GM11168 (cell line): ENCODE data around the gene TMOD4.

ENCODE experiments used
- in situ Hi-C: fragments of 300-500 bp; cut with MboI; formaldehyde crosslinking; loops from one replicate; pipeline ENCODE4 v1.12.0; 2022; ENCODE audit warnings: low sequenced_read_pairs; ENCODE audit not compliant: unreplicated experiment

TMOD4 gene

DNA sequence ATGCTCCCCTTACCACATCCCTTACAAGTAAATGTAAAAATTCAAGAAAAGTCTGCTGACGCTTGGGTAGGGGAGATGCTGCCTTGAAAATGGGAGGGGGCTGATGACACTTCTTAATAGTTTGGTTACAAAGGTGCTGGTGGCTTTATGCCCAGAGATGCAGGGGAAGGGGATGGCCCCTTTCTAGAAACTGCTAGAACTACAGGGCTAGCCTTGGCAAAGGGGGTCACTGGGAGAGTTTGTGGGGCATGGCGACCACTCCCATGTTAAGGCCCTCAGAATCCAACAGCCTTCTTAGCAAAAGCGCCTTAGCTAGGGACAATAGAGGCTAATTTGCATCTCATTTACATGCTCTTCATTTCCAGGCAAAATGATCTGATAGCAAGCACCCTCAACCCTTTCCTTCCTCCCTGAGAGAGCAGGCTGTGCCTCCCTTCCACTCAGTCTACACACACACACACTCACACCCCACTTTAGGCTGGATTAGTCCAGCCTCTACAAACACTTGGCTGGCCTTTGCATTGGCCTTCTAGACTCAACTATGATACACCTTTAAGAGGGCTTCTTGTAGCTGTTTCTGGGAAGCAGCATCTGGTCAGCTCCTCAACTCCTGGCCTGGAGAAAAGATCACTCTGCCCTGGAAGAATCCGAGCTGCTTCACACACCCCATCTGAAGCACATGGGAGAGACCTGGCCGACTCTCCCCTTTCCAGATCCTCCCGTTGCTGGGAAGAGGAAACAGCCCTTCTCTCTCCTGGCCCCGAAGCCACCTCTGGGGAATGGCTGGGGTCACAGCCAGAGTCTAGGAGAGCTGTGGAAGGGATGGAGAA is 31.1 kb downstream of the TMOD4 start:
- in situ Hi-C loops, result no loop called here

DNA sequence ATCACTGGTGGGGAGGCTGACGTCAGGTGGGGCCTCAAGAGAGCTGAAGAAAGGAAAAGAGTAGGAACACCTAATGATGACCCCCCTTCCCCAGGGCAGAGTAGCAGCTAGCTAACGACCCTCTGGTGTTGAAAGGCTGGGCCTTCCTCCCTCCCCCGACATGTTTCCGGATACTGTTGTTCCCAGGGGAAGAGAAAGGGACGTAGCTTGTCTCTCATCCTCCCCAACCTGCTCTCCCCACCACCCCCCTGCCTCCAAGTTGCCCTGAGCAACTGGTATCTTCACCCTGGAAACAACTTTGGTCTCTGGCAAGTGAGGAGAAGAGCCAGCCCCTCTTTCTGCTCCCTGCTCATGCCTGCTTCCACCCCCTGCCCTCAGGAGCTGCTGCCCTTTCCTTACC is 31.8 kb downstream of the TMOD4 start:
- in situ Hi-C loops, result no loop called here

DNA sequence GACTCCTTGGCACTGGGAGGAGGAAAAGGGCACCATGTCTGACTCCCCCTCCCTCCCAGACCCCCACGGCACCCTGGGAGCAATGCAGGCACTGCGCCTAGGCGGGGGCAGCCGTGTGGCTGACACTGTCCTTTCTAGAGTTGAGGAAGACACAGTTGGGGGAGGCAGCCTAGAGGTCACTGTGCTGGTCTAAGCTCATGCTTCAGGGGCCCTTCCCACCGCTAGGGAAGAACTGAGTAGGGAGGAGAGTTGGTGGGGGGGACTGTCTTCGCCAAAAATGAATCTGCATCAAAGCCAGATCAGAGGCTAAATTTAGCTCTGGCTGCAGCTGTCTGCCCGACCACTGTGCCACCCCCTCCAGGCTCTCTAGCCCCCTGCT is 32.7 kb downstream of the TMOD4 start:
- in situ Hi-C loops, result no loop called here

DNA sequence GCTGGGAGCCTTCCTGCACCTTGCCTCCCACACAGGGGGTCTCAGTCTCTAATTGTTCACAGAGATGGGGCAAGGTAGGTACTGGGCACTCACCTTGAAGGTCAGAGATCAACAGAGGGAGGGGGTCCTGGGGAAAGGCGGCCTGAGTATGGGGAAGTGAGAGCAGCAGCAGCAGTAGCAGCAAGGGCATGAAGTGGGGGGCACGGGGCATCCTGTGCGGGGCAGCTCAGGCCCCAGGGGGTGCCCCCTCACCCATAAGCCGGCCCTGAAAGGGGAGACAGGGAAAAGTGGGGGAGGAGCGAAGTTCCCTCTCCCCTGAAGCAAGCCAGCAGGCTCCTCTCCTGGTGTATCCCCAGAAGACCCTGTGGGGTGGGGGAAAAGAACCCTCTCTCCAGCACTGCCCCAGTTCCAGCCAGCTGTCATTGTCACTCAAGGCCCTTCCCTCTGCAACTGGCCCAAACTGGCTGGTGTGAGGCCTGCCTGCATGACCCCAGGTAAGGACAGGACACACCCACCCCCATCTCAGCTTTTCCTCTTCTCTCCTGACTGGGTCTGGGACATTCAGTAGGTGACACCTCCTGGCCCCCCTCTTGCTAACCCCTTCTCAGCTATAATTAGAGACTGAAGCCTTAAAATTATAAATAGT is 33.2 kb downstream of the TMOD4 start:
- in situ Hi-C loops, result no loop called here

DNA sequence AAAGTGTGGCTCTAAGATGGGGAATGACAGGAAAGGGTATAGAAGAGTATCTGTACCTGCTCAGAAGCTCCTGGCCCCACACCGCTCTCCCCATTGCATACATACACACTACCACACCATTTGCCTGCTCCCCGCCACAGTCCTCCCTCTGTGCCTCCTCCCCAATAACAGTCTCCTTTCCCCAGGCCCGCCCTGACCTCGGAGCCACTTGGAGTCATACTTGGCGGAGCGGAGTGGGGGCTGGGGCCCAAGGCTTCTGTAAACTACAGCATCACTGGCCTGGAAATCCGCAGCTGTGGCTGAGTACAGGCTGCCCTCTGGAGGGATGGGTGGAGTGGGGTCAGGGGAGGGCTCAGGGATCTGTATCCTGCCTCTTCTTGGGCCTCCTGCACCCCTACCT is 38.0 kb downstream of the TMOD4 start:
- in situ Hi-C loops, result no loop called here

DNA sequence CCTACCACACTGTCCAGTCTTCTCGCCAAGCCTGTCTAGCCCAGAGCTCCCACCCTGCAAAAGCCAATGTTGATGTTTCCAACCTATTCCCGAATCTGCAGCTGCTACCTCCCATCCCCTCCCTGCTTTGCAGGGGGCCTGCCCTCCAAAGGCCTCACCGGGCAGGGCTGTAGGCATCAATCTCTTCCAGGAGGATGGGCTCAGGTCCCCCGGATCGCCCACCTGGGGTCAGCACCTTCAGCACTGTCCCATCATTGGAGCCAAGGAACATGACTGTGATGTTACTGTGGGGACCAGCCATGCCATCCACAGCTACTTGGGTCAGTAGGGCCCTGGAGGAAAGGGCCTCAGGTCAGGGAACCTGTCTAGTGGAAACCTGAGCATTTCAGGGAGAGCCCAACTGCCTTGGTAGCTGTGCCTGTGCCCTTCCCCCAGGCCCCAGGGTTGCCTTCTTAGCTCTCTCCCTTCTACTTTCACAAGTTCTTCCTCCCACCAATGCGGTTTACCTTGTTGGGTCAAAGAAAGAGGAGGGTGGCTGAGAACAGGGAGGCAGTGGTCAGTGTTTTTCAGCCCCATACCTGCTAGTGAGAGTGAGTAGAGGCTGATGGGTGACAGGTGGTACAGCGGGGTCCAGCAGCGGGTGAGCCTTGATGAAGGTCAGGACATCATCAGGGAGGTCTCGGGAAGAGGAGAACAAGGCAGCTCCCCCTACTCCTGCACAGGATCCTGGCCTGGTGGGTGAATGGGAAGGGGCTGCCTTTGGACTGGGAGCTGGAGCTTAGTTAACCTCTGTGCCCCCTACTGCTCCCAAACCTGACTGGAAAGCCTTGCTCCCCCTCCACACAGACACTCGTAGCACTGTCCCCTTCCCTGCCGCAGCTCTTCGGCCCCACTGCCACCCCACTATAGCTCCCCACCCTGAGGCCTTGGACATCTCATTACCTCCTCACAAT is 40.1 kb downstream of the TMOD4 start:
- in situ Hi-C loops, result no loop called here

DNA sequence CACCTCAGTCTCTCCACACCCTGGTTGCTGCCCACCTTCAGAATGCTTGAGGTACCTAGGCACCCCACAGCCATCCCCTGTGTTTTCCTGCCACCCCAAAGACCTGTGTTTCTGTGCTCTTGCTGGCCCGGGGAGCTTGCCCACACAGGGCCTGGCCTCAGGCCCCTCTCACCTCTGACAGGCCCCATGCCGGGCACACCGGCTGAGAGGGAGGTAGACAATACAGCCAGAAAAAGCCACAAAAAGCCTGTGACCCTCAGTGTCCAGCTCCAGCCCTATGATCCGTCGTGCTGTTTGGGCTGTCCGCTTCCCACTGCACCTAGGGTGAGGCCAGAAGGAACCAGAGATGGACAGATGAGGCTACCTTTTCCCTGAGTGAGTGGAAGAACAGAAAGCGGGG is 40.8 kb downstream of the TMOD4 start:
- in situ Hi-C loops, result no loop called here

DNA sequence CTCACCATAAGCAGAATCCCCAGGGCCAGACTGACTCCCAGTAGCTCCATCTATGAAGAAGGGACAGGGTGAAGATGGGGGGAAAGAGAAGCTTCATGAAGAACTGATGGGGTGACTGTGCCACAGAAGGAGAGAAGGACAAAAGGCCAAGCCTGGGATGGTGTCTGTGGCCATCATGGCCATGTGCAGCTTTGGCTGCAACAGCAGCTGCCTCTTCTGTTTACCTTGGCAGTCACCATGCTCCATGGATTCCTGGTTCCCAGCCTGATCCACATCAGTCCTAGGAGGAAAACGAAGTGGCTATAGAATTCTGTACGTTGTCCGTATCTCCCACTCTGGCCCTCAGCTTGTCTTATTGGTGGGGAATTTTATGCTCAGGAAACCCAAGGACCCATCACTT is 41.4 kb downstream of the TMOD4 start:
- in situ Hi-C loops, result no loop called here

DNA sequence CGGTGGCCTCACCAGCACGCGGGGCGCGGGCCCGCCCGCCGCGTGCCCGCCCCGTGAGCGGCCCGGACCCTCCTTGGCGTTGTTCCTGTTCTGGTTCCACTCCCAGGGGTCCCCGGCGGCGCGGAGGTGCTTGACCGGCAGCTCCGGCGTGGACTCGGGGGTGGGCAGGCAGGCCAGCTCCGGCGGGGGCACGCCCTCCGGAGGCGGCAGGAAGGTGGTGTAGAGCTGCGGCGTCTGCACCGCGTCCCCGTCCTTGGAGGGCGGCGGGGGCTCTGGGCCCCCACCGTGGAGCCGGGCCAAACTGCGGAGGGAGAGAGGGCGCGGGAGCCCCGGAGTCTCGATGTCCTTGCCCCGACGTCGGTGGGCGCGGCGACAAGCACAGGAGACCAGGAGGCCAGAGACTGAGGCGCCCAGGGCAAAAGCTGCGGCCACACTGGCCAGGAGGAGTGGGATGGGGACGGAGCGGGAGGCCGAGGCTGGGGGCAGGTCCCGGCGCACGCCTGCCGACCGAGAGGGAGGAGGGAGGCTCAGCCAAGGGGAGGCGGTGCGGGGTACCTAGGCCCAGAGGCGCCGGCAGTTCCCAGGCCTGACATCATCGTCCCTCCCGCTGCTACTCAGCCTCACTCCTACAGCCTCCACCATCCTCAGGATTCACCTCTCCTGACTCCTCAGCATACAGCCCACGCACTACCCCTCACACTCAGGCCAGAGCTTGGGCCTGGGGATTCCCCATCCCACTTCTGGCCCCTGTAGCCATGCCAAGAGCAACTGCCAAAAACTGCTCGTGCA is 42.6 kb downstream of the TMOD4 start:
- in situ Hi-C loops, result no loop called here

DNA sequence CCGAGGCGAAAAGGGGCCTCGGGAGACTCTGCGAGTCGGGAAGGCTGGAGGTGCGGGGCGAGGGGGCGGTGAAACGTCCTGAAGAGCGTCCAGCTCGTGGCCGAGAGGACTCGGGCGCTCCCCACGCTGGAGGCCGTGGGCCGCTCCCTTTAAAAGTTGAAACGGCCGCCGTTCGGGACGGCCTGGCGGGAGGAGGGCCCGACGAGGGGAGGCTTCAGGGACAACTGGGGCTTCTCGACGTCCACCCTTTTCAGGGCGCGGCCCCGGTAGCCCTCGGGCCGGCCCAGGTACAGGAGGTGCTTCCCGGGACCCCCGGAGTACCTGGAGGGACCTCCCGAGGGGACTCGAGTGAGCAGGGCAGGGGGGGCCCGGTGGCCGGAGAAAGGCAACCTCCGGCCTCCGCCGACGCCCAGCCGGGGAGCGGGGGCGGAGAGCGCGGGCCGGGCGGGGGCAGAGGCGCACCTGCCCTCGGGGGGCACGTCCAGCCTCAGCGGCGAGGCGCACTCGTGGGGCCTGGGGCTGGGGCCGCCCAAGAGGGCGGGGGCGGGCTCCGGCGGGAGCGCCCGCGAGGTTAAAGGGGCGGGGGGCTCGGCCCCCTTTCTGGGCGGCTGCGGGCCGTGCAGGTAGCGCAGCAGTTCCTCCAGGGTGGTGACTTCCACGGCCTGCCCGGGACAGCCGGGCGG is 43.3 kb downstream of the TMOD4 start:
- in situ Hi-C loops, result no loop called here

DNA sequence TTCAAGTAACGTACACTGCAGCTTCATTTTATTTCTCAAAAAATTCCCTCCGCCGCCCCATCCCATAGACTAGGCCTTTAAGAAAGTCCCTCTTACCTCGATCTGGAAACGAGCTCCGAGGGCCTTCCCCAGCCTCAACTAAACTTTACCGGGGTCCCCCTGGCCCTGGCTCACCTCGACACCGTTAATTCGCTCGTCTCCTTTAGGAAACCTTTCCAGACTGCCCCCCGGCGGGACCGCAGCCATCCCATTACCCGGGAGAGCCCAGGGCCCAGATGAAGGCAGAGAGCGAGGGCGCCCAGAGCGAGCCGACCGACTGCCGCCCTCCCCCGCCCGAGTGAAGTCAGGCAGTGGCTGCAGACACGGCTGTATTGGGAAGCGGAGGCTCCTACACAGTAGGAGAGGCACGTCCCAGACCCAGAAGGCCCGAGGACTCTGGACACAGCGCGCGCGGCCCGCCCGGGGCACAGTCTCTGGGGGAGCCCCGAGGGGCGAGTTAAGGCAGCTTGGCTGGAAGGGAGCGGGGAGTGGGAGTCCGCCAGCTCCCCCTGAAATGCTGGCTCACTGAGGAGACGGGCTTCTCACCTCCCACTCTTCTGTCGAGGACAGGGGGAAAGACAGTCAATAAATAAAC is 44.0 kb downstream of the TMOD4 start:
- in situ Hi-C loops, result no loop called here

DNA sequence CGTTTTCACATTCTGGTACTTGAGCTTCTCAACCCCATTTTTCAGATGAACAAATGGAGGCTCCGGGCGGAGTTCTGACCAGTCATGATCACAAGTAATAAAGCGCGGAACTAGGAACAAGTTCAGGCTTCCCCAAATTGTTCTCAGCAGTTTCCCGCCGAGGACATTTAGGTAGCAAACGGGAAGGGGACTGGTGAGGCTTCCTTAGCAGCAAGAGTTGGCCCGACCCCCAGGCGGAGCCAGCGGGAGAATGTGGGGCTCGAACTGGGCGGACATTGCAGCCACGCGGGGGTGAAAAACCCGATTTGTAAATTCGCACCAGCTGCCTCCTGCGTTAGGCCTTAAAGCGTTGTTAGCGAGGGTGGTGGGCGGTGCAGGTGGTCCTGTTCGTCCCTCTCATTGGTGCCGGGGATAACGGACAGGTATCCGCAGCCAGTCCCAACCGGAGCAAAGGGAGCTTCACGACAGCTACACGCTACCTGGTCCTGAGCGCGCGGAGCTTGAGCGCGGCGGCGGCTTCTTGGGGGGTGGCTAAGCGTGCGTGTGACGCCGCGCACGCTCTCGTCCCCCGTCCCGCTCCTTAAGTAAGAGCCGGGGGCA is 44.7 kb downstream of the TMOD4 start:
- in situ Hi-C loops, result no loop called here

DNA sequence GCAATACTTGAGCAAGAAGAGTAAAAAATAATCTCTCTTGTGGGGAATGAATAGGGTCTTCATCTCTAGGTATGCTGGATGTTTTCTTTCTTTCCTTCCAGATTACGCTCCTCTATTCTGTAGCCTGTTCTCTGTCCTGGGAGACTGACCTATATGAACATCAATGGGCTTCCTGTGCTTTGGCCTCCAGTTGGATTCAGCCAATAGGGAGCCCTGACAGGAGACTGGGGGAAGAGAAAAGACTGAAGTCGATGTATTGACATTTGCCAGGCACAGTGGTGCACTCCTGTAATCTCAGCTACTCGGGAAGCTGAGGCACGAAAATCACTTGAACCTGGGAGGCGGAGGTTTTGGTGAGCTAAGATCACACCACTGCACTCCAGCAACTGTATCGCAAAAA is 47.0 kb downstream of the TMOD4 start:
- in situ Hi-C loops, result no loop called here

DNA sequence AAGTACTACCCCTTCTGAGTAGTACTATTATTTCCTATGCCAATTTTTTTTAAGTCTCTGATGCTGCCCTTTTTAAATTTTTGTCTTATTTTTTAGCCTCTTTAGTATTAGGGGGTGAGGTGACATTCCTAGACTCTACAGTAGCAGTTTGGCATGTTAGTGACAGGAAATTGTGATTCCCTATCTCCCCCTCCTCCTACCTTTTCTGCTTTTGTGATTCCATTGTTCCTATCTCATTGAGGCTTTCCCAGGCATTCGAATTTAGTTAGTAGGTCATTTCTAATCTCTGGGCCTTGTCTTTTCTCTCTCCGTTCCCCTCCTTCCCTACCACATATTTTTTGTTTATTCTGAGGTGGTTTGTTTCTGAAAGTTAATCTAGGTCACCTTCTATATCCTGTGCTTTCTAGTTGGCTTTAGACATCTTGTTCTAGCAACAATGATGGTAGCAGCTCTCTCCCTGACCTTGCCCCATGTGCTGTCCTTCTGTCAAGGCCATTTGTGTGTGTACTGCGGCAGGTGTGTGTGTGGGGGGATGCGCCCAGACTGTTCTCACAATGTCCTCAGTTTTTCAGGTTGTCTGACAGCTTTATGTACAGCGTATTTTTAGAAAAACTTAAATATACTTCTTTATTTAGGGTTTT is 50.9 kb downstream of the TMOD4 start:
- in situ Hi-C loops, result no loop called here
